Neuronal stem cell (in vitro differentiated cells): Measurements from ENCODE around the gene VEPH1.

Source experiments
- DNase-seq: peaks from one replicate; pipeline ENCODE4 v3.0.0-alpha.2; 2013; ENCODE audit warnings: low spot score
- H2AFZ ChIP-seq: one replicate; pipeline ENCODE4 v1.6.1; 2013; ENCODE audit warnings: mild to moderate bottlenecking, low read length, inconsistent platforms
- H2AK5ac ChIP-seq: 2 replicates; pipeline ENCODE4 v1.6.1; 2013; ENCODE audit warnings: low read depth, mild to moderate bottlenecking, inconsistent platforms, low read length, moderate library complexity, mixed read lengths
- H2BK120ac ChIP-seq: 2 replicates; pipeline ENCODE4 v1.6.1; 2013; ENCODE audit warnings: low read depth, mild to moderate bottlenecking, inconsistent platforms, low read length, moderate library complexity, mixed read lengths
- H2BK12ac ChIP-seq: one replicate; pipeline ENCODE4 v1.6.1; 2013; ENCODE audit warnings: low read length, inconsistent platforms
- H2BK15ac ChIP-seq: 2 replicates; pipeline ENCODE4 v1.6.1; 2013; ENCODE audit warnings: mild to moderate bottlenecking, low read length, inconsistent platforms, mixed read lengths
- H2BK5ac ChIP-seq: one replicate; pipeline ENCODE4 v1.6.1; 2013; ENCODE audit warnings: inconsistent platforms, mild to moderate bottlenecking, low read length, moderate library complexity
- H3K14ac ChIP-seq: one replicate; pipeline ENCODE4 v1.6.1; 2013; ENCODE audit warnings: low read length, inconsistent platforms
- H3K18ac ChIP-seq: 2 replicates; pipeline ENCODE4 v1.6.1; 2013; ENCODE audit warnings: low read length, inconsistent platforms
- H3K23ac ChIP-seq: 2 replicates; pipeline ENCODE4 v1.6.1; 2013; ENCODE audit warnings: low read depth, mild to moderate bottlenecking, mixed read lengths, low read length, inconsistent platforms; ENCODE audit not compliant: poor library complexity
- H3K27ac ChIP-seq: replicated peaks from 3 replicates; pipeline ENCODE4 v1.5.1; 2013; ENCODE audit warnings: low read length, inconsistent platforms
- H3K27me3 ChIP-seq, 3 experiments: 2 replicates each; pipeline ENCODE4 v1.6.1; 2013; ENCODE audit warnings: low read length in 3 of 3, mild to moderate bottlenecking in 2 of 3, inconsistent platforms in 1 of 3, low read depth in 1 of 3, mixed read lengths in 1 of 3, moderate library complexity in 1 of 3; ENCODE audit not compliant: control insufficient read depth in 3 of 3, insufficient read depth in 3 of 3
- H3K36me3 ChIP-seq, 2 donors: replicated peaks in 1 of 2; 2 replicates each; pipeline ENCODE4 v1.6.1; 2013; ENCODE audit warnings: low read length in 2 of 2; ENCODE audit not compliant: control insufficient read depth in 2 of 2, insufficient read depth in 2 of 2
- H3K4ac ChIP-seq: 2 replicates; pipeline ENCODE4 v1.6.1; 2013; ENCODE audit warnings: inconsistent platforms, mild to moderate bottlenecking, low read length, moderate library complexity
- H3K4me1 ChIP-seq, 2 donors: 1 replicate in 1 of 2; 2 replicates in 1 of 2; pipeline ENCODE4 v1.6.1; 2013; ENCODE audit warnings: low read length in 2 of 2, low read depth in 1 of 2; ENCODE audit not compliant: control insufficient read depth in 2 of 2, insufficient read depth in 1 of 2
- H3K4me2 ChIP-seq: one replicate; pipeline ENCODE4 v1.6.1; 2013; ENCODE audit warnings: mild to moderate bottlenecking, low read length, inconsistent platforms; ENCODE audit not compliant: insufficient read depth, poor library complexity, severe bottlenecking
- H3K4me3 ChIP-seq, 2 donors: 2 replicates each; pipeline ENCODE4 v1.5.1; 2013; ENCODE audit warnings: low read length in 2 of 2, mild to moderate bottlenecking in 2 of 2, inconsistent platforms in 1 of 2, moderate library complexity in 1 of 2
- H3K79me1 ChIP-seq: one replicate; pipeline ENCODE4 v1.6.1; 2013; ENCODE audit warnings: low read depth, mild to moderate bottlenecking, inconsistent platforms, low read length, moderate library complexity
- H3K9ac ChIP-seq: one replicate; pipeline ENCODE4 v1.6.1; 2013; ENCODE audit warnings: mild to moderate bottlenecking, low read depth, low read length, inconsistent platforms; ENCODE audit not compliant: poor library complexity
- H3K9me3 ChIP-seq, 2 donors: replicated peaks in 1 of 2; 2 replicates each; pipeline versions ENCODE3 to v1.6.1; 2013; ENCODE audit warnings: low read length in 2 of 2, mild to moderate bottlenecking in 2 of 2, inconsistent platforms in 1 of 2, low read depth in 1 of 2, mixed read lengths in 1 of 2, moderate library complexity in 1 of 2; ENCODE audit not compliant: control insufficient read depth in 2 of 2, insufficient read depth in 1 of 2
- H4K8ac ChIP-seq: one replicate; pipeline ENCODE4 v1.6.1; 2013; ENCODE audit warnings: low read depth, mild to moderate bottlenecking, inconsistent platforms, low read length, moderate library complexity
- H4K91ac ChIP-seq: one replicate; pipeline ENCODE4 v1.6.1; 2013; ENCODE audit warnings: low read length, low read depth, mild to moderate bottlenecking, inconsistent platforms; ENCODE audit not compliant: poor library complexity
- WGBS, 2 donors: extraction: QIAGEN DNeasy Blood & Tissue Kit; methylation state at CpG; one replicate each; pipeline ENCODE4 v1.1.7; 2013; ENCODE audit warnings: missing lambda C conversion rate in 2 of 2, mixed read lengths in 1 of 2; ENCODE audit not compliant: insufficient read length in 2 of 2, insufficient replicate concordance in 1 of 2; ENCODE audit errors: extremely low coverage in 2 of 2; 5-methylcytosine and 5-hydroxymethylcytosine counted together

The VEPH1 gene

GRCh38 chr3:157373783-157374182 is 129.4 kb downstream of the VEPH1 start:
- H2BK120ac ChIP-seq, result peak overlapping the region; percentile 2
- peak overlapping the region; percentile 23 for H2BK15ac ChIP-seq
- no peak overlapping the region for H4K91ac ChIP-seq
- no CpG with 5 or more reads among the region's 6 CpGs for WGBS, 2 donors
- H2BK5ac ChIP-seq, result no peak overlapping the region
- no peaks in the 10 kb centered on the region for H3K36me3 ChIP-seq
- DNase-seq, result no peak
- no peak overlapping the region for H3K4me3 ChIP-seq
- H3K27ac ChIP-seq, result no peak overlapping the region
- no peak overlapping the region for H2BK12ac ChIP-seq
- H3K18ac ChIP-seq, result no peak overlapping the region
- no peak overlapping the region for H2AK5ac ChIP-seq
- no peak overlapping the region for H3K14ac ChIP-seq
- no peak overlapping the region for H4K8ac ChIP-seq
- H3K79me1 ChIP-seq, result no peaks in the 10 kb centered on the region
- no peak overlapping the region for H3K4ac ChIP-seq
- no peak overlapping the region for H3K4me2 ChIP-seq
- peaks cover 23 to 35% of the 10 kb centered on the region in 2 donors for H3K4me1 ChIP-seq
- no peak overlapping the region for H3K23ac ChIP-seq
- H3K27me3 ChIP-seq, result no peaks in the 10 kb centered on the region
- peaks cover 0 to 8% of the 10 kb centered on the region in 2 donors for H3K9me3 ChIP-seq
- no peak overlapping the region for H2AFZ ChIP-seq
- H3K9ac ChIP-seq, result no peak overlapping the region

- no peak overlapping the region for H3K14ac ChIP-seq
- no peaks in the 10 kb centered on the region for H3K27me3 ChIP-seq
Observed at GRCh38 chr3:157370867-157371266, 132.3 kb downstream of the VEPH1 start.

GRCh38 chr3:157369727-157370421 is 133.3 kb downstream of the VEPH1 start:
- WGBS, 2 donors, result no CpG with 5 or more reads among the region's 4 CpGs
- no peak overlapping the region for H3K4me2 ChIP-seq
- no peaks in the 10 kb centered on the region for H3K27me3 ChIP-seq
- H2BK12ac ChIP-seq, result no peak overlapping the region
- H3K36me3 ChIP-seq, result no peaks in the 10 kb centered on the region
- no peak overlapping the region for H2BK15ac ChIP-seq
- no peak overlapping the region for H3K4ac ChIP-seq
- H2AK5ac ChIP-seq, result no peak overlapping the region
- H2BK120ac ChIP-seq, result no peak overlapping the region
- H3K9ac ChIP-seq, result no peak overlapping the region
- no peak overlapping the region for H4K91ac ChIP-seq
- H3K4me1 ChIP-seq, result peaks cover 13 to 14% of the 10 kb centered on the region in 2 donors
- H3K18ac ChIP-seq, result no peak overlapping the region
- peak overlapping the region; percentile 13 for H3K27ac ChIP-seq
- H3K4me3 ChIP-seq, result no peak overlapping the region
- H3K79me1 ChIP-seq, result no peaks in the 10 kb centered on the region
- no peak overlapping the region for H3K23ac ChIP-seq
- H3K9me3 ChIP-seq, result peaks cover 0 to 13% of the 10 kb centered on the region in 2 donors
- DNase-seq, result no peak
- H2AFZ ChIP-seq, result no peak overlapping the region
- no peak overlapping the region for H2BK5ac ChIP-seq
- H3K14ac ChIP-seq, result no peak overlapping the region
- H4K8ac ChIP-seq, result no peak overlapping the region

More at GRCh38 chr3:157370867-157371266, 132.3 kb downstream of the VEPH1 start:
- Histone ChIP-seq H2AK5ac (no peak overlapping the region), H3K36me3 (no peaks in the 10 kb centered on the region), H4K8ac (no peak overlapping the region), H3K4me1 (peaks cover 16 to 21% of the 10 kb centered on the region in 2 donors), H3K18ac (no peak overlapping the region), H3K27ac (no peak overlapping the region), H2BK12ac (no peak overlapping the region), H3K9ac (no peak overlapping the region), H3K23ac (no peak overlapping the region), H3K4me3 (no peak overlapping the region), H2BK120ac (no peak overlapping the region), H4K91ac (no peak overlapping the region), H3K4me2 (no peak overlapping the region), H3K79me1 (no peaks in the 10 kb centered on the region), H2BK5ac (no peak overlapping the region), H3K9me3 (peaks cover 0 to 9% of the 10 kb centered on the region in 2 donors), H2AFZ (no peak overlapping the region), H2BK15ac (no peak overlapping the region), H3K4ac (no peak overlapping the region)
- WGBS, 2 donors, result no CpG with 5 or more reads among the region's 2 CpGs
- no peak for DNase-seq

- no peaks in the 10 kb centered on the region for H3K36me3 ChIP-seq
- H3K4me2 ChIP-seq, result no peak overlapping the region
- no peak overlapping the region for H3K27ac ChIP-seq
- H3K27me3 ChIP-seq, result no peaks in the 10 kb centered on the region
- no peak overlapping the region for H3K23ac ChIP-seq
- H4K91ac ChIP-seq, result no peak overlapping the region
- H3K4me1 ChIP-seq, result peaks cover 6 to 9% of the 10 kb centered on the region in 2 donors
- no peak overlapping the region for H2AK5ac ChIP-seq
- no peak overlapping the region for H2AFZ ChIP-seq
- H3K14ac ChIP-seq, result no peak overlapping the region
- no peak overlapping the region for H3K18ac ChIP-seq
- no peak for DNase-seq
- H3K4me3 ChIP-seq, result no peak overlapping the region
- no peak overlapping the region for H3K4ac ChIP-seq
- no peak overlapping the region for H2BK15ac ChIP-seq
- WGBS, 2 donors, result no CpG with 5 or more reads among the region's 3 CpGs
- H3K9ac ChIP-seq, result no peak overlapping the region
- H4K8ac ChIP-seq, result no peak overlapping the region
- H2BK12ac ChIP-seq, result no peak overlapping the region
- H3K79me1 ChIP-seq, result no peaks in the 10 kb centered on the region
- H3K9me3 ChIP-seq, result peaks cover 0 to 13% of the 10 kb centered on the region in 2 donors
- no peak overlapping the region for H2BK120ac ChIP-seq
- no peak overlapping the region for H2BK5ac ChIP-seq
Observed at GRCh38 chr3:157368171-157368570, 135.0 kb downstream of the VEPH1 start.
